ENCODE measurements around the gene DALRD3. TPM values are rescaled to one million over a fixed set of nuclear protein-coding genes. Genes with fewer than 3 reads are reported as not detected.

The DALRD3 gene
- total RNA-seq, 1 donor from 2014 or later = 18.5 TPM

DNA sequence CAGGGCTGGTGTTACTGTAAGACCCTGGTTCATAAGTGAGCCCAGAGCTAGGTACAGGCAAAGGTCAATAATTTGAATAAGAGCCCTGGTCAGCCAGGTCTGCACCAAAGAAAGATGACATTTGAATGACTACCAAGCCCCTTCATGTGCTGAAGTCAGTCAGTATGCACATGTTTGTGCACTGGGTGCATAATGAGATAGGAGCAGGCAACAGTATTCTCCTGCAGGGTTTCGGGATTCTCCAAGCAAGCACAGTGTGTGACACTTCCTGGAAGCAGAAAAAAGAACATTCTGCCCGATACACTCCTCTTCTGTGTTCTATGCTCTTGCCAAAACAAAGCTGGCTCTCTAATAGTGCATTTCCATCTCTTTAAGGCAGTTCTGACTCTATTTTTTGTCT, 16.3 kb upstream of the DALRD3 start:
- Histone ChIP-seq H3K4me3 (ENCODE audit: insufficient read depth, low read depth, low read length) (no peak overlapping the region), H3K9ac (ENCODE audit: low read length) (no peak overlapping the region), H3K79me2 (ENCODE audit: insufficient read depth, low read length) (peaks cover 6% of the 10 kb centered on the region), H3K36me3 (ENCODE audit: insufficient read depth, low read length) (peaks cover 36% of the 10 kb centered on the region), H3K9me3 (ENCODE audit: insufficient read depth, low read depth, low read length) (no peaks in the 10 kb centered on the region), H4K20me1 (ENCODE audit: insufficient read depth, low read length) (peaks cover 19% of the 10 kb centered on the region), H2AFZ (ENCODE audit: low read depth, low read length) (no peak overlapping the region), H3K4me2 (ENCODE audit: low read length) (no peak overlapping the region), H3K27me3 (ENCODE audit: insufficient read depth, low read length) (no peaks in the 10 kb centered on the region), H3K27ac (ENCODE audit: low read depth, low read length) (no peak overlapping the region), H3K4me1 (ENCODE audit: insufficient read depth, low read length) (peaks cover 6% of the 10 kb centered on the region)
- no peak overlapping the region for H3K4me3 Mint-ChIP-seq (ENCODE audit: unreplicated experiment)
- H3K27ac Mint-ChIP-seq (ENCODE audit: unreplicated experiment) = no peak overlapping the region
- peaks cover 16% of the 10 kb centered on the region for H3K36me3 Mint-ChIP-seq (ENCODE audit: low read depth, unreplicated experiment)
- DNase-seq (ENCODE audit: low read depth) (no peak), FAIRE-seq (no peak)
- TF ChIP-seq CTCF (IDR thresholded peaks at IDR 0.05; ENCODE audit: insufficient read depth, low read depth, low read length) (no peak), EZH2 (IDR thresholded peaks at IDR 0.05; ENCODE audit: insufficient read depth, low read length) (no peak)
- H3K27me3 Mint-ChIP-seq (ENCODE audit: low read depth, unreplicated experiment) = no peaks in the 10 kb centered on the region
- H3K9me3 Mint-ChIP-seq (ENCODE audit: unreplicated experiment) = no peaks in the 10 kb centered on the region
- H3K4me1 Mint-ChIP-seq (ENCODE audit: low read depth, unreplicated experiment) = peaks cover 17% of the 10 kb centered on the region

- H4K20me1 ChIP-seq (ENCODE audit: insufficient read depth, low read length) = peaks cover 26% of the 10 kb centered on the region
Observed at GRCh38 chr3:49032646-49033304, 14.4 kb upstream of the DALRD3 start.

More at GRCh38 chr3:49032646-49033304, 14.4 kb upstream of the DALRD3 start:
- Histone ChIP-seq H3K4me2 (ENCODE audit: low read length) (no peak overlapping the region), H3K9me3 (ENCODE audit: insufficient read depth, low read depth, low read length) (no peaks in the 10 kb centered on the region), H3K36me3 (ENCODE audit: insufficient read depth, low read length) (peaks cover 34% of the 10 kb centered on the region), H3K27ac (ENCODE audit: low read depth, low read length) (no peak overlapping the region), H3K4me3 (ENCODE audit: insufficient read depth, low read depth, low read length) (no peak overlapping the region), H2AFZ (ENCODE audit: low read depth, low read length) (no peak overlapping the region), H3K27me3 (ENCODE audit: insufficient read depth, low read length) (no peaks in the 10 kb centered on the region), H3K79me2 (ENCODE audit: insufficient read depth, low read length) (peaks cover 20% of the 10 kb centered on the region), H3K4me1 (ENCODE audit: insufficient read depth, low read length) (peaks cover 17% of the 10 kb centered on the region), H3K9ac (ENCODE audit: low read length) (no peak overlapping the region)
- peak overlapping the region; percentile 53 for H3K27ac Mint-ChIP-seq (ENCODE audit: unreplicated experiment)
- H3K4me3 Mint-ChIP-seq (ENCODE audit: unreplicated experiment) = no peak overlapping the region
- H3K9me3 Mint-ChIP-seq (ENCODE audit: unreplicated experiment) = no peaks in the 10 kb centered on the region
- TF ChIP-seq CTCF (IDR thresholded peaks at IDR 0.05; ENCODE audit: insufficient read depth, low read depth, low read length) = no peak
- TF ChIP-seq EZH2 (IDR thresholded peaks at IDR 0.05; ENCODE audit: insufficient read depth, low read length) = no peak
- no peak for DNase-seq (ENCODE audit: low read depth)
- FAIRE-seq = no peak
- peaks cover 18% of the 10 kb centered on the region for H3K36me3 Mint-ChIP-seq (ENCODE audit: low read depth, unreplicated experiment)
- H3K27me3 Mint-ChIP-seq (ENCODE audit: low read depth, unreplicated experiment) = no peaks in the 10 kb centered on the region
- H3K4me1 Mint-ChIP-seq (ENCODE audit: low read depth, unreplicated experiment) = peaks cover 25% of the 10 kb centered on the region

All from astrocyte (in vitro differentiated cells and primary cell).